ENCODE results near the gene MFSD11.

- TF ChIP-seq CTCF (conservative IDR thresholded peaks at IDR 0.05; ENCODE audit: low read depth, low read length) (no peak), EZH2 (IDR thresholded peaks at IDR 0.05; ENCODE audit: low read length, unreplicated experiment) (no peak), EZH2phosphoT487 (IDR thresholded peaks at IDR 0.05; ENCODE audit: borderline replicate concordance, low read length) (no peak)
Observed at GRCh38 chr17:76797241-76797840, 59.4 kb downstream of the MFSD11 start.
